KOPT-K1 (cell line): ENCODE data around the gene TRAF2.

Experiments used
- H3K27ac ChIP-seq: fragments of 200-600 bp; sonication (generic); 2 replicates; pipeline ENCODE4 v1.5.1; 2016; ENCODE audit warnings: antibody characterized with exemption, mild to moderate bottlenecking, low read depth, low read length; ENCODE audit not compliant: poor library complexity, severe bottlenecking
- H3K36me3 ChIP-seq: fragments of 200-600 bp; sonication (generic); 2 replicates; pipeline ENCODE4 v1.5.1; 2017; ENCODE audit warnings: antibody characterized with exemption, mild to moderate bottlenecking, low read length, moderate library complexity; ENCODE audit not compliant: insufficient read depth
- H3K9me3 ChIP-seq: fragments of 200-600 bp; sonication (generic); 2 replicates; pipeline ENCODE4 v1.5.1; 2017; ENCODE audit warnings: antibody characterized with exemption, low read length, mild to moderate bottlenecking; ENCODE audit not compliant: insufficient read depth, poor library complexity, severe bottlenecking

Gene TRAF2

DNA sequence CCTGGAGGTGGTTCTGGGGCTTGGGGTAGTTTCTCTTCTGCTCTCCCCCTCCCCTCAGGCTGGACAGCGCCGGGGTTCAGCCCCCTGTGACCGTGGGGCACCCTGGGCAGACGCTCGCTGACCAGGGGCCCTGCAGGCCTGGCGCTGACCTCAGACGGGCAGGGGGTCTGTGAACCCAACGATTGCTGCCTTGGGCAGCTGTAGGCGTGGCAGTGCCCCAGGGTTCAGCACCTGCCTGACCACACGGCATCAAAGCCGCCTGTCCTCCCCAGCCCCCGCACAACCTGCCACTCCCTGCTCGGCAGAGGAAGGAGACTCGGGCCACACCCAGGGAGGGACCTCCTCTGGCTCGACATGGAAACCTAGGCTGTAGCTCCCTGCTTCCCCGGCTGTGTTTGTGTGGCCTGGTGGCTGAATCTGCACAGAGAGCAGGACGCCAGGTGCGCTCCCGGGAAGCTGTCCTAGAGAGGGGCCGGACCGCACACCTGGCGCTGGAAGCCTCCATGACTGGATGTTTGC, 77.9 kb downstream of the TRAF2 start:
- Histone ChIP-seq H3K36me3 (no peaks in the 10 kb centered on the region), H3K27ac (no peak overlapping the region), H3K9me3 (no peaks in the 10 kb centered on the region)

DNA sequence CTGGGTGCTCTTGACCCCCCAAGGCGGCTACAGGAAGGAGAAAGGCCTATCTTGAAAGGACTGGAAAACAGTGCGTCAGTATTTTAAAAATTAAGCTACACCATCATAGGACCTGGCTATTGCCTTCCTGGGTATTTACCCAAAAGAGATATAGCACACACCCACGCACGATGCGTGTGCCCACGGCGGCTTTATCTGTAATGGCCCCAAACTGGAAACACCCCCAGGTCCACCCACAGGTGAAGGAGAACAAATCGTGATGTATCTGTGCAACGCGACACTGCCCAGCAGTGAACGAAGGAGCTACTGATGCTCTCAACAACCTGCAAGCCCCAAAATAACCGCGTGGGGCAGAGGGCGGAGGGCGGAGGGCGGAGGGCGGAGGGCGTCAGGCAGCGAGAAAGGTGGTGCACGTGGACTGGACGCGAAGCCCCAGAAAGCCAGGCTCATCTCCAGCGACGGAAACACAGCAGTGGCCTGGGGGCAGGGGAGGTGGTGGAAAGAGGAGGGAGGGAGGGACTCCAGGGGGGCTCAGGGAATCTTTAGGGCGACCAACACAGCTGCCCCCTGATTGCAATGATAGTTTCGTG, 78.6 kb downstream of the TRAF2 start:
- Histone ChIP-seq H3K27ac (no peak overlapping the region), H3K36me3 (no peaks in the 10 kb centered on the region), H3K9me3 (no peaks in the 10 kb centered on the region)

DNA sequence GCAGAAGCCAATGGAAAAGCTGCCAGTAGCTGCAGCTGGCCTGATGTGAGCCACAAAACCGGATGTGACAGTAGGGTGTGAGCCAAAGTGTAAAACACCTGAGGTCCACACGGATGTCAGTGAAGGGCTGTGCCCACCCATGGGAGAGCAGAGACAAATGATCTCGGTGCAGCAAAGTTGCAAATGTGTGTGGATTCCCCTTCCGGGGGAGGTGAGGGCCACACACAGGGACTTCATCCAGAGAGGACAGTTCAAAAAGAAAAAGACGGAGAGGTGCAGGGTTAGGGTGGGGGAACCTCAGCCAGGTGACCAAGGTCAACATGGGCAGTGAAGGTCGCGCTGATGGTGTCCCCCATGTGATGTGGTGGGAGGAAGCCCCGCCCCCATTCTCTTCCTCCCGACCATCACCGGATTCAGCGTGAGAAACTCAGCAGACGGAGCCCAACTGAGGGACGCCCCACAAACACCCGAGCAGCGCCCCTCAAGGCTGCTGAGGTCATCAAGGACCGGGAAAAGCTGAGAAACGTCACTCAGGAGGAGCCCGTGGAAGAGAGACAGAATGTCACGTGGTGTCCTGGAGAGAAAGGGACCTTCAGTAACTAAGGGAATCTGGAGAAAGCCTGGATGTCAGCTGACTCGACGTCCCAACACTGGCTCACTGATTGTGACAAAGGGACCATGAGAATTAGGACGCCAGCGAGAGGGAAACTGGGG, 79.6 kb downstream of the TRAF2 start:
- no peaks in the 10 kb centered on the region for H3K9me3 ChIP-seq
- no peaks in the 10 kb centered on the region for H3K36me3 ChIP-seq
- no peak overlapping the region for H3K27ac ChIP-seq

DNA sequence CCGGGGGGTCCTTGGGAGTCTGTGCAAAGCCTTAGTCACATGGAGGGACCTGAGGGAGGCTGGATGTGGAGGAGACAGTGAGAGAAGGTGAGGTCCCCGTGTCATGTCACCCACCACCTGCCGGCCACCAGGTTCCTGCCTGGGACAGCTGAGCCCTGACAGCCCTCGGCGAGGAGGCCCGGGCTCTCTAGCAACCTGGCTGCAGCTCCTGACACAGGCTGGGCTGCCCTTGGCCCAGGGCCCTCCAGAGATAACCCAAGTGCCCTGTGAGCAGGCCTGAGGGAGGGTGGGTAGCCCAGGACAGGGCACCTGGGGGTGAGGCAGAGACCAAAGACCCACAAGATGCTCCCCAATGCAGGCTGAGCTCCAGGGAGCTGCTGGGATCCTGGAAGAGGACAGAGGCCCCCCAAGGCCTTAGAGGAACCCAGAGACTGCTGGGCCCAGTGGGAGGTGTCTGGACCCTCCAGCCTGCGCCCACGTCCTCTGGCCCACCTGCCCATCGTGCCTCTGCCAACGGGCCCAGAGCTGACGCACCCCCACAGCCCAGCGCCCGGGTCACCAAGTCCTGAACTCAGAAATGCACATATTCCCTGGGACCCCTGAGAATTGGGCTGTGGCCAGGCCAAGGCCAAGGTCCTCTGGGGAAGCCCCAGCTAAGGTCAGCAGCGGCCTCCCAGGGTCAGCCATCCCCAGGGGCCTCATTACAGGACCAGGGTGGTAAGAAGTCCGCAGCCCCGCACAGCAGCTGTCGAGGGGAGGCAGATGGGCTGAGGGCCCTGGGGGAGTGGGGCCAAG, 82.2 kb downstream of the TRAF2 start:
- Histone ChIP-seq H3K9me3 (no peaks in the 10 kb centered on the region), H3K27ac (no peak overlapping the region), H3K36me3 (no peaks in the 10 kb centered on the region)

DNA sequence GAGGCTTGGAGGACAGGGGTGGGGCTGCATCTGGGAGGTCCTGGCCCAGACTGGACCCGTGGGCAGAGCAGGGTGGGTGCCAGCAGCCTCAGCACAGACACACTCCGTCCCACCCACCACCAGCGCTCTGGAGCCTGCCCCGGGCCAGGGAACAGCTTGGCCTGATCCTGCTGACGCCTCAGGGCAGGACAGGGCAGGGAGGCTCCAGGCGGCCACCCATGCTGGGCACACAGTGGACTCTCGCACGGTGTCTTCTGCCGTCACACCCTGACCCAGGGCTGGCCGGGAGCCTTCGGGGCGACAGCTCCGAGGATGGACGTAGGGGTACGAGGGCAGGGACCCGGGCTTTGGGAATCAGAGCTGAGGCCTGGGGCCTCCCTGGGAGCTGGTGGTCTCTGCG, 82.8 kb downstream of the TRAF2 start:
- H3K27ac ChIP-seq = no peak overlapping the region
- no peaks in the 10 kb centered on the region for H3K9me3 ChIP-seq
- H3K36me3 ChIP-seq = no peaks in the 10 kb centered on the region

DNA sequence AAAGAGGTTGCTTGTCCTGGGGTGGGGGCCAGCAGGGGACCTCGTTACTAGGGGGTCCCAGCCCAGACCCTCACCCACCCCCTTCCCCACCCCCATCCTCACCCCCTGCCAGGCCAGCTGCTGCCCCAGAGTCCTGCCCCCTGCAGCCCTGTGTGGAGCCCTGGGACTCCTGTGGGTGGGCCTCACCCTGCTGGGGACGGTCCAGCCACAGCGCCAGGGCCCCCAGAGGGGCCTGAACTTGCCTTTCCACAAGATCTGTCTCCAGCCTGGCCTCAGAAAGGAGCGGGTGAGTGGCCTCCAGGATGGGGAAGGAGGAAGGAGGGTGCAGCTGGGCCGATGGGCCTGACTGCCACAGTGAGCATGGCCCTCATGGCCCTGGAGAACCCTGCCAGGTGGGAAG, 83.5 kb downstream of the TRAF2 start:
- H3K36me3 ChIP-seq = no peaks in the 10 kb centered on the region
- H3K27ac ChIP-seq = no peak overlapping the region
- no peaks in the 10 kb centered on the region for H3K9me3 ChIP-seq

DNA sequence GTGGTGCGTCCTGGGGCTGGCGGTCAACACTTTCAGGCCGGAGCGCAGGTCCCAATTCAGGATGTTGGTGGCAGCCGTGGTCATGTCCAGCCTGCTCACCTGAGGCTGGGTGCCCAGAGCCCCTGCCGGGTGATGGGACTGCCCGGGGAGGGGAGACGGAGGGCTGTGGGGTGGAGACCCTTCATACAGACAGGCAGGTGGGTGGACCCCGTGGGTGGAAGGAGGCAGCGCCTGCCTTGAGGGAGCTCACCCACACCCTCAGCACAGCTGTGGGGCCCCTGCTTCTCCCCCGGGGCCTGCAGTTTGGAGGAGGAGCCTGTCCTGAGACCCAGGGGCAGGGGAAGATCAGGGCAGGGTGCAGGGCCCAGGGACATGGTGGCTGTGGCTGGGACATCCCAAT, 84.0 kb downstream of the TRAF2 start:
- Histone ChIP-seq H3K27ac (no peak overlapping the region), H3K9me3 (no peaks in the 10 kb centered on the region)

DNA sequence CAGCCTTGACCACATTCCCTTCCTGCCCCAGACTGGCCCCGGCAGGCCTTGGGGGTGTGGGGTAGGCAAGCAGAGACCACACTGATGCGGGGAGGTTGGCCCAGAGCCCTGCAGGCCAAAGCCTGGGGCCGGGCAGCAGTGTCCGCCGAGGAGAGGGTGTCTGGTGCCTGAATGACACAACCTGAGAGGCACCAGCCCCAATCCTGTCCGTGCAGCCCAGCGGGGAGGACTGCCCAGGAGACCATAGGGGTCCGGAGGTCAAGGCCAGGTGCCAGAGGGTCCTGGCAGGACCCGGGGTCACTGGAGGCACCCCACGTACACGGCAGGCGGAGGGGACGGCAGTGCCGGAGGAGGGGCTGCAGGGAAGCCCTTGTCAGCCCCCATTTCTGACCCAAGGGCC, 85.4 kb downstream of the TRAF2 start:
- Histone ChIP-seq H3K36me3 (no peaks in the 10 kb centered on the region), H3K9me3 (no peaks in the 10 kb centered on the region), H3K27ac (no peak overlapping the region)

More for the DNA sequence above, 84.0 kb downstream of the TRAF2 start:
- no peaks in the 10 kb centered on the region for H3K36me3 ChIP-seq

DNA sequence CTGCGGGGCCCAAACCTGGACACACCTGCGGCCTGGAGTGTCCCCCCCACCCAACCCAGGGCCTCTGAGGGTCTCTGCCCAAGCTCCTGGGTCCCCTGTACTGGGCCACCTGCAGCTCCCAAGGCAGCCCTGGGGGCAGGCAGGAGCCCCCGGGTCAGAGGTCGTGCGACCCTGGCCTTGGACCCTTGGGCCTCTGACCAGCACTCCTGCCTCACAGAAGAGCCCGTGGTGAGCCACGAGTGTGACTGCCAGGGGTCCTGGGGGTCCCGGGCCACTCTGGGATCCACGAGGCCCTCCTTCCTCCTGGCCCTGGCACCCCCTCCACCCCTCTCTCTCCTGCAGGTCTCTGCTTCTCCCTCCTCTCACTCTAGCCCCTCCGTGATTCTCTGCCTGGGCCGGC, 86.0 kb downstream of the TRAF2 start:
- no peaks in the 10 kb centered on the region for H3K36me3 ChIP-seq
- no peaks in the 10 kb centered on the region for H3K9me3 ChIP-seq
- H3K27ac ChIP-seq = no peak overlapping the region

DNA sequence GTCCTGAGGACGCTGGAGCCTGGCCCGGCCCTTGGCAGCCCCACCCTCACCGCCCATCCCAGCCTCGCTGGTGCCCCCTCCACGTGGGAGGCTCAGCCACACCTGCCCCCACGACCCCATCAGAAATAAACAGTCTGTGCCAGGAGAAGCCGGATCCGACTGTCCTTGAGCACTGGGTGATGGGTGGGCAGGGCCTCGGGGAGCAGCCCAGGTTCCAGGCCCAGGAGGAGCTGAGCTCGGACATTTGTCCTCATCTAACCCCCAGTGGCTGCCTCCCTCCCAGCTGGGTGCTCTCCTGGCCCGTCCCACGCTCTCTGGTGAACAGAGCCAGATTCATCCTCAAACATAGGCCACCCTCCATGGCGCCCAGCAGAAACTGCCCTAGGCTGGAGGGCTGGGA, 86.4 kb downstream of the TRAF2 start:
- Histone ChIP-seq H3K9me3 (no peaks in the 10 kb centered on the region), H3K36me3 (no peaks in the 10 kb centered on the region), H3K27ac (no peak overlapping the region)

DNA sequence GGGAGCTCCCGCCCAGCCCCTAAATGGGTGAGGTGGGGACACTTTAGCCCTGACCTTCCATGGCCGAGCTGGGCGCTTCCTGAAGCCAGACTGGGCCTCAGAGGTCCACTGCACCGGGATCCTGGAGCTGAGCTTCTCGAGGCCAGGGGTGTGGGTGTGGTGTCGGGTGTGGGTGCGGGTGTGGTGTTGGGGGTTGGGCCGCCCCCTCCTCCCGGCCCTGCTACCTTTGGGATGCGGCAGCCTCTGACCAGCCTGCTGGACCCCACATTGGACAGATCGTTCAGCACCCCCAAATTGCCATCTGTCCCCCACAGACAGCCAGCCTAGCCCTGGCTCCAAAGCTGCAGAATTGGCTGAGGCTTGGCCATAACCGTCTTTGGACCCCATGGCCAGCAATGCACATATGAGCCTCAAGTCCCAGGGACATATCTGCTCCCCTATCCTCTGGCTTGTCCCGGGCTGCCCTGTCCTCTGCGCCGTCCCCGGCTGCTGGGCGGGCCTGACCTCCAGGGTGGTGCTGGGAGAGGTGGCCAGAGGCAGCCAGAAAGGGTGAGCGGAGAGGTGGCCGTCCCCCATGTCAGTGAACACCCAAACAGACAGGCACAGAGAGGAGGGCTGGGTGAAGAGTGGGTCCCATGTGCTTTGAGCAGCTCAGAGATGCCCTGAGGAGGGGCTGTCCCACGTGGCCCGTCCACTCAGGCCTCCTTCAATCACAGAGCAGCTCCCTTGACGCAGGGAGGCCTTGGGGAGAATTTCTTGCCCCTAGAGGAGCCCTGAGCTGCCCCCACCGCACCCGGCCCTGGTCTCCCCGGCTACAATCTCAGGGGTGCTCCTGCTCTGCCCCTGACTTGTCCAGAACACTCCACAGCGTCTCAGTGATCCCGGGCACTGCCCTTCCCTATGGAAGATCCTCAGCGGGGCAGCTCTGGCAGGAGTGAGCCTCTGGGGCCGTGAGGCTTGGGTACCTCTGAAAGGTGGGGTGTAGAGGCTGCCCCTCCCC, 87.6 kb downstream of the TRAF2 start:
- H3K36me3 ChIP-seq = no peaks in the 10 kb centered on the region
- no peaks in the 10 kb centered on the region for H3K9me3 ChIP-seq
- H3K27ac ChIP-seq = no peak overlapping the region

DNA sequence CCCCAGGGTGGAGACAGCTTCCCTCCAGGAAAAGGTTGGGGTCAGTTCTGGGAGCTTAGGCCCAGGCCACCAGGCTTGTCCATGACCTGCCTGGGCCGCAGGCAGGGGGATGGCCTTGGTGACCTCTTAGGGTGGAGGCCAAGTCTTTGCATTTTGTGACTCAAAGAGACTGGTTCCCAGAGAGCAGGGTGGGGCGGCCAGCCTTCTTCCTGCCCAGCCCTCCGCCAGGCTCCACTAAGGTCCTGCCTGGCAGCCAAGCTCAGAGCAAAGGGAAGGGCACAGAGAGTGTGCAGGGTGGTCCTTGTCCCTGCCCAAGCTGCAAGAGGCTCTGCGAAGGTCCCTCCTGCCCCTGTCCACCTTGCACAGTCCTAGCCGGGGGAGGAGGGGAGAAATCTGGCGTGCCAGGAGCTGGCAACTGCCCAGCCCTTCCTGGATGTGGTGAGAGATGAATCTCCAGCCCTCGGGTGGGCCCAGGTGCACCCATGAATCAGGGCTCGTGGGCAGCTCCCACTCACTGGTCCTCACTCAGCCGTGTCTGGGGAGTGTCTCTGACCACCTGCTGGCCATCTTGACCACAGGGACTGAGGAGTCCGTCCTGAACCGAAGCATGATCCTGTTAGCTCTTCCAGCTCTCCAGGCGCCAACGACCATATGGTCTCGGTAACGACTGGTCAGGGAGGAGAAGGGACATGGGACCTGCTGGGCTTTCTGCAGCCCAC, 88.7 kb downstream of the TRAF2 start:
- Histone ChIP-seq H3K9me3 (no peaks in the 10 kb centered on the region), H3K27ac (no peak overlapping the region), H3K36me3 (no peaks in the 10 kb centered on the region)

DNA sequence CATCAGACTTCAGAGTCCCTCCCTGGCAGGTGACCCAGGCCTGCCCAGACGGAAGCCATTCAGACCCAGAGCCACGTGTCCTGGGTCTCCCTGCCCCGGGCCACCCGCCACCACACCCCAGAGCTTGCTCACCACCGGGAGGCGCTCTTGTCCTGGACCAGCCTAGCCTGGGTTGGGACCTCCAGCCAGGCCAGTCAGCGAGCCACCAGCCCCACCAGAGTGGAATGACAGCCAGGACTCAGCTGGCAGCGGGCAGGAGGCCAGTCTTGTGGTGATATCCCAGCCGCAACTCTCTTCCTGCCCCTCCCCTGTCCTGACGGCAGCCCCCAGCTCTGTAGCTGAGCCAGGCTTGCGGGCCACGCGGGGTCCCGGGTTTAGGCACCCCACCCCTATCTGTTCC, 89.3 kb downstream of the TRAF2 start:
- Histone ChIP-seq H3K27ac (no peak overlapping the region), H3K36me3 (no peaks in the 10 kb centered on the region), H3K9me3 (no peaks in the 10 kb centered on the region)
